ENCODE measurements around the gene GNL3. TPM values are rescaled to one million over a fixed set of nuclear protein-coding genes. Genes with fewer than 3 reads are reported as not detected.
A peak's percentile ranks its signal among the peaks of the same experiment; 100 is the strongest.

The GNL3 gene
- total RNA-seq, 1 donor from 2014 or later = 50.4 TPM

DNA sequence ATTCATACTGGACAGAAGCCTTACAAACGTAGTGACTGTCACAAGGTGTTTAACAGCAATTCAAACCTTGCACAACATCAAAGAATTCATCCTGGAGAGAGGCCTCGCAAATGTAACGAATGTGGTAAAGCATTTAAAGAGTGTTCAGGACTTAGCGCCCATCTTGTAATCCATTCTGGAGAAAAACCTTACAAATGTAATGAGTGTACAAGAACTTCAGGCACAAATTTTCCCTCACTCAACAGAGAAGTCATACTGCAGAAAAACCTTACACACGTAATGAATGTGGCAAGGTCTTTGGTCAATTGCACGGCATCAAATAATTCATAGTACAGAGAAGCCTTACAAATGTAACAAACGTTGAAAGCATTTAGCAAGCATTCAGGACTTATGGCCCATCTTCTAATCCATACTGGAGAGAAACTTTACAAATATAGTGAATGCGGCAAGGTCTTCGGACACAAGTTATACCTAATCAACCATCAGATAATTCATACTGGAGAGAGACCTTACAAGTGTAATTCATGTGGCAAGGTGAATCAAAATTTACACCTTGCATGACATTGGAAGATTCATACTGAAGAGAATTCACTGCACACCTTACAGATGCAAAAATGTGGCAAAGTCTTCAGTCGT, 47.5 kb downstream of the GNL3 start:
- Histone ChIP-seq H3K4me1 (no peaks in the 10 kb centered on the region), H3K27me3 (no peaks in the 10 kb centered on the region), H3K27ac (no peak overlapping the region), H3K36me3 (peaks cover 53 to 82% of the 10 kb centered on the region in 2 donors), H3K9me3 (peaks cover 0 to 7% of the 10 kb centered on the region in 2 donors), H3K4me3 (no peak overlapping the region)
- TF ChIP-seq CTCF (IDR thresholded peaks at IDR 0.05) = no peak
- peak in 1 of 2 donors; percentile 4 for DNase-seq (ENCODE audit: low spot score in 2 of 2)
- intact Hi-C loops (cut with DNase I) = no loop called here

DNA sequence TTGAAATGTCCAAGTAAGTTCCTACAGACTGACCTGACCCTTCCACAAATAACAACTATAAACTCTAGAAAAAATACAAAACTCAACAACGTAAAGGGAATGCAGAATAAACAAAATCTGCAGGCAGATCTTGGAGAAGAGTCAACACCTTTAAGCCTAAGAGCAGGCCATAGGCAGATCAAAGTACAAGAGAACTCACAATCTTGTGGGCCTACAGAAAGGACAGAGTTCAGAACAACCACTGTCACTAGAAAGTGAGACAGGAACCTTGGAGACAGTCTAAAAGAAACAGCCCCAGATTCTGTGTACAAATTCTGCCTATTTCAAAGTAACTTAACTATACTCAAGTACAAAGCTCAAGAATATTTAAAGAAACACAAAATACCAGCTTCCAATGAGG, 53.9 kb downstream of the GNL3 start:
- H3K4me3 ChIP-seq = no peak overlapping the region
- no peaks in the 10 kb centered on the region for H3K9me3 ChIP-seq
- peaks cover 51 to 87% of the 10 kb centered on the region in 2 donors for H3K36me3 ChIP-seq
- no peak for TF ChIP-seq CTCF (IDR thresholded peaks at IDR 0.05)
- DNase-seq (ENCODE audit: low spot score in 2 of 2) = no peak
- intact Hi-C loops (cut with DNase I) = loop anchor here (5.0 kb wide), 1 partner anchor 333 kb away; no protein-coding TSS in a partner anchor
- H3K27ac ChIP-seq = no peak overlapping the region
- H3K27me3 ChIP-seq = no peaks in the 10 kb centered on the region
- no peaks in the 10 kb centered on the region for H3K4me1 ChIP-seq

DNA sequence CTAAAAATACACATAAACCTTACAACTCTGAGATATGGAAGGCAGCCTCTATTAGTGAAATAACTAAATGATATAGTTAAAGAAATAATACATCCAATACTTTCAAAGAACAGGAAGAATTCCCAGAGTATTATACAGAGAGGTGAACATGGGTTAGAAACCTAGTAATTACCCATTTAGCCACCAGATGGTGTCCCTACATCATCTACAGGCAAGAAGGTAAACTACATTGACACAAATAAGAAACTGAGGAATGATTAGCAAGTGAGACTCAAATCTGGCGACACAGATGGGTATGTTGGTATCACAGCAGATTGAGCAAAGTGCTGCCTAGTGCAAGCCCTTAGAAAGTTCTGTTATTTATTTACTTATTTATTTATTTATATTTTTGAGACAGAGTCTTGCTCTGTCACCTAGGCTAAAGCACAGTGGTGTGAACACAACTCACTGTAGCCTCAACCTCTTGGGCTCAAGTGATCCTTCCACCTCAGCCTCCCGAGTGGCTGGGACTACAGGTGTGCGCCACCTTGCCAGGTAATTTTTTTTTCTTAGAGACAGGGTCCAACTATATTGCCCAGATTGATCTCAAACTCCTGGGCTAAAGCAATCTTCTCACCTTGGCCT, 56.7 kb downstream of the GNL3 start:
- no peak for DNase-seq (ENCODE audit: low spot score in 2 of 2)
- no peaks in the 10 kb centered on the region for H3K9me3 ChIP-seq
- no peak overlapping the region for H3K27ac ChIP-seq
- no peaks in the 10 kb centered on the region for H3K4me1 ChIP-seq
- peaks cover 58 to 89% of the 10 kb centered on the region in 2 donors for H3K36me3 ChIP-seq
- intact Hi-C loops (cut with DNase I) = loop anchor here (2.0 to 5.0 kb wide), 2 partner anchors 192 to 330 kb away; no protein-coding TSS in a partner anchor
- peak; percentile 47 to 64 (median 51) for TF ChIP-seq CTCF (IDR thresholded peaks at IDR 0.05)
- no peaks in the 10 kb centered on the region for H3K27me3 ChIP-seq
- H3K4me3 ChIP-seq = no peak overlapping the region

- Histone ChIP-seq H3K9me3 (no peaks in the 10 kb centered on the region), H3K36me3 (peaks cover 54 to 87% of the 10 kb centered on the region in 2 donors), H3K27me3 (no peaks in the 10 kb centered on the region), H3K4me1 (no peaks in the 10 kb centered on the region), H3K4me3 (no peak overlapping the region), H3K27ac (no peak overlapping the region)
- DNase-seq (ENCODE audit: low spot score in 2 of 2) = no peak
- TF ChIP-seq CTCF (IDR thresholded peaks at IDR 0.05) = no peak
- intact Hi-C loops (cut with DNase I) = loop anchor here (2.0 to 5.0 kb wide), 2 partner anchors 192 to 329 kb away; no protein-coding TSS in a partner anchor
Observed at GRCh38 chr3:52743152-52743551, 57.3 kb downstream of the GNL3 start.

DNA sequence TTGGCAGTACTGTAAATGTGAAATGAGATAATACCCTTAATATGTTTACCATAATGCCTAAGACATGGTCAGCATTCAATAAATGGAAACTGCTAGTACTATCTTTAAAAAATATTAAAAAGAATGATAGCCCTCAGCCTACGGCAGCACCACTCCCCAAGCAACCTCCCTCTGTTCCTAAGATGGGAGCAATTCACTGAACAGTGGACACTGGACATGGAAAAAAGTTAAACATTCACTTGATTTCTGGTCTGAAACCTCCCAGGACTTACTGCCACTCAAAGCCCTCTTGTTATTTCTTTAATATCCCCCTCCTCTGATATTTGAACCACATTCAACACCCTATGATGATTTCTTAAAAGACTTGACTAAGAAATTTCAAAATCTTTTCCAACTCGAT, 57.9 kb downstream of the GNL3 start:
- Histone ChIP-seq H3K9me3 (no peaks in the 10 kb centered on the region), H3K36me3 (peaks cover 58 to 85% of the 10 kb centered on the region in 2 donors), H3K27ac (no peak overlapping the region), H3K27me3 (no peaks in the 10 kb centered on the region), H3K4me3 (no peak overlapping the region), H3K4me1 (no peaks in the 10 kb centered on the region)
- no peak for TF ChIP-seq CTCF (IDR thresholded peaks at IDR 0.05)
- intact Hi-C loops (cut with DNase I) = loop anchor here (2.0 to 5.0 kb wide), 2 partner anchors 191 to 329 kb away; no protein-coding TSS in a partner anchor
- DNase-seq (ENCODE audit: low spot score in 2 of 2) = no peak

Other genes with a start within 250 kb of the GNL3 start
- 163 TPM for gene SEMA3G, start 240.9 kb upstream of the GNL3 start, total RNA-seq
- 68.6 TPM for gene TNNC1, start 232.0 kb upstream of the GNL3 start, total RNA-seq
- 58.3 TPM for gene NISCH, start 230.4 kb upstream of the GNL3 start, total RNA-seq
- gene STAB1, start 190.7 kb upstream of the GNL3 start, total RNA-seq = 363 TPM
- gene NT5DC2, start 152.2 kb upstream of the GNL3 start, total RNA-seq = 95.5 TPM
- not detected for gene UQCC5, start 149.4 kb upstream of the GNL3 start, total RNA-seq
- gene PBRM1, start 119 bp upstream of the GNL3 start, total RNA-seq = 36.7 TPM
- gene GLT8D1, start 19.8 kb downstream of the GNL3 start, total RNA-seq = 38.3 TPM
- 170 TPM for gene SPCS1, start 20.1 kb downstream of the GNL3 start, total RNA-seq
- 11.4 TPM for gene NEK4, start 84.9 kb downstream of the GNL3 start, total RNA-seq
- 2.0 TPM for gene ITIH1, start 91.6 kb downstream of the GNL3 start, total RNA-seq
- 38.3 TPM for gene ITIH3, start 108.8 kb downstream of the GNL3 start, total RNA-seq
- gene ITIH4, start 144.6 kb downstream of the GNL3 start, total RNA-seq = 9.8 TPM
- gene MUSTN1, start 149.0 kb downstream of the GNL3 start, total RNA-seq = 132 TPM
- 18.9 TPM for gene STIMATE, start 211.5 kb downstream of the GNL3 start, total RNA-seq